Lung (tissue), 12 donors: ENCODE results near the gene CSGALNACT2. TPM values are rescaled to one million over a fixed set of nuclear protein-coding genes. Genes with fewer than 3 reads are reported as not detected.

Experiments
- ATAC-seq: fragments of 200-7000 bp; cut with Tn5 transposase; one replicate; pipeline ENCODE4 v1.9.1; 2020; ENCODE audit warnings: moderate number of reproducible peaks; ENCODE audit not compliant: insufficient read depth, low FRiP score
- DNase-seq, 3 donors: peaks; one replicate each; pipeline ENCODE4 v3.0.0-alpha.2; 2013 to 2017
- H3K27ac ChIP-seq, 2 donors: one replicate each; pipeline ENCODE4 v1.5.1; 2013; ENCODE audit warnings: mild to moderate bottlenecking in 2 of 2, moderate library complexity in 2 of 2, control low read depth in 1 of 2, inconsistent platforms in 1 of 2, low read depth in 1 of 2, low read length in 1 of 2
- H3K27me3 ChIP-seq, 3 donors: one replicate each; pipeline ENCODE4 v1.5.1; 2013; ENCODE audit warnings: low read length in 2 of 3; ENCODE audit not compliant: control insufficient read depth in 3 of 3, insufficient read depth in 3 of 3
- H3K36me3 ChIP-seq, 4 donors: one replicate each; pipeline ENCODE4 v1.5.1; 2013; ENCODE audit warnings: low read length in 4 of 4, mild to moderate bottlenecking in 1 of 4, moderate library complexity in 1 of 4; ENCODE audit not compliant: control insufficient read depth in 4 of 4, insufficient read depth in 4 of 4
- H3K4me1 ChIP-seq, 5 donors: one replicate each; pipeline ENCODE4 v1.5.1; 2013; ENCODE audit warnings: low read length in 5 of 5, mild to moderate bottlenecking in 2 of 5, moderate library complexity in 1 of 5; ENCODE audit not compliant: control insufficient read depth in 5 of 5, insufficient read depth in 5 of 5
- H3K4me3 ChIP-seq: one replicate; pipeline ENCODE4 v1.5.1; 2013; ENCODE audit warnings: mild to moderate bottlenecking, control low read depth, moderate library complexity
- H3K9ac ChIP-seq, 2 donors: one replicate each; pipeline ENCODE4 v1.5.1; 2013; ENCODE audit warnings: low read length in 2 of 2, control low read depth in 1 of 2; ENCODE audit not compliant: insufficient read depth in 1 of 2
- H3K9me3 ChIP-seq, 4 donors: one replicate each; pipeline ENCODE4 v1.5.1; 2013; ENCODE audit warnings: low read length in 3 of 4, mild to moderate bottlenecking in 1 of 4, moderate library complexity in 1 of 4; ENCODE audit not compliant: control insufficient read depth in 4 of 4, insufficient read depth in 3 of 4
- WGBS, 2 donors: extraction: QIAGEN DNeasy Blood & Tissue Kit; methylation state at CpG; one replicate each; pipeline ENCODE4 v1.1.7; 2013; 5-methylcytosine and 5-hydroxymethylcytosine counted together
- polyA plus RNA-seq, 2 donors: library from polyadenylated mRNA; stranded (reverse); fragments of 200-250 nt; gene quantifications; one replicate each; pipeline ENCODE4 v1.2.1, GENCODE V29; 2013
- total RNA-seq, 2 donors: library from RNA; depleted of rRNA in 1 of 2; stranded (reverse); fragments of >200 nt in 1 of 2; gene quantifications; one replicate each; pipeline ENCODE4 v1.2.1, GENCODE V29; 2014 to 2021
- TF ChIP-seq, protein P1 (sequence below): IDR thresholded peaks from 2 replicates; pipeline ENCODE4 v1.5.1; 2012; ENCODE audit warnings: mild to moderate bottlenecking; ENCODE audit errors: control extremely low read depth, extremely low read depth
- donor health status: control.
- donor health status: control.
- donor health status: Bipolar disorder and iron deficiency.
- donor health status: healthy.
- donor health status: DM: yes; HTN: yes; CAD: no.

CSGALNACT2 gene
- total and polyA plus RNA-seq, 4 donors, result 9.8 to 48.4 (median 33.3) TPM

DNA sequence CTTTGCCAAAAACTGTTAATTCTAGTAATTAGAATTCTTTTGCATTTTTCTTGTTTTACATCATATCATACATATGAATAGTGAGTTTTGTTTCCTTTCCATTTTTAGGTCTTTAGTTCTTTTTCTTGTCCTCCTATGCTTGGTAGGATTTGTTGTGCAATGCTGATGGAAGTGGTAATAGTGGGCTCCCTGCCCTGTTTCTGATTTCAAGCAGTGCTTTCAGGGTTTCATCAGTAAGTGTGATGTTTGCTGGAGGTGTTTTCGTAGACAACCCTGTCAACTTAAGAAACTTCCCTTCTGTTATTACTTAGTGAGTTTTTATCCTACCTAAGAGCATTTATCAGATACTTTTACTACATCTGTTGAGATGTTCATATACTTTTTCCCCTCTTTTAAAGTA is 50.5 kb downstream of the CSGALNACT2 start:
- 31 to 55% methylated on average over 1 of the region's 1 CpG for whole genome bisulfite sequencing, 2 donors
- no peak for ATAC-seq

DNA sequence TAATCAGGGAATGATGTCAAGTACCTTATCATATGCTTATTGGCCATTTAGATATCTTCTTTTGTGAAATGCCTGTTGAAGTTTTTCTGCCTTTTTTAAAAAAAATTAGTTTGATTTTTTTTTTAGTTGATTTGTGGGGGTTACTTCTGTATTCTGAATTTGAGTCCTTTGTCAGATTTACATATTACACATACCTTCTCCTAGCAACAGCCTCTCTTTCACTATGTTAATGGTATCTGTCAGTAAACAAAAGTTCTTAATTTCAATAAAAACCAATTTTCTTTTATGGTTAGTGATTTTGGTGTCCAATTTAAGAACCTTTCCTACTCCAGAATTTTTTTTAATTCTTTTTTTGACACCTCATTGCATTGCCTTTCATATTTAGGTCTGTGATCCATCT is 52.0 kb downstream of the CSGALNACT2 start:
- no peaks in the 10 kb centered on the region for H3K27me3 ChIP-seq
- H3K36me3 ChIP-seq, result peaks cover 3 to 18% (median 9%) of the 10 kb centered on the region in 4 donors
- no peak overlapping the region for H3K4me3 ChIP-seq
- H3K9me3 ChIP-seq, result no peaks in the 10 kb centered on the region
- H3K27ac ChIP-seq, result no peak overlapping the region
- TF ChIP-seq, protein P1, sequence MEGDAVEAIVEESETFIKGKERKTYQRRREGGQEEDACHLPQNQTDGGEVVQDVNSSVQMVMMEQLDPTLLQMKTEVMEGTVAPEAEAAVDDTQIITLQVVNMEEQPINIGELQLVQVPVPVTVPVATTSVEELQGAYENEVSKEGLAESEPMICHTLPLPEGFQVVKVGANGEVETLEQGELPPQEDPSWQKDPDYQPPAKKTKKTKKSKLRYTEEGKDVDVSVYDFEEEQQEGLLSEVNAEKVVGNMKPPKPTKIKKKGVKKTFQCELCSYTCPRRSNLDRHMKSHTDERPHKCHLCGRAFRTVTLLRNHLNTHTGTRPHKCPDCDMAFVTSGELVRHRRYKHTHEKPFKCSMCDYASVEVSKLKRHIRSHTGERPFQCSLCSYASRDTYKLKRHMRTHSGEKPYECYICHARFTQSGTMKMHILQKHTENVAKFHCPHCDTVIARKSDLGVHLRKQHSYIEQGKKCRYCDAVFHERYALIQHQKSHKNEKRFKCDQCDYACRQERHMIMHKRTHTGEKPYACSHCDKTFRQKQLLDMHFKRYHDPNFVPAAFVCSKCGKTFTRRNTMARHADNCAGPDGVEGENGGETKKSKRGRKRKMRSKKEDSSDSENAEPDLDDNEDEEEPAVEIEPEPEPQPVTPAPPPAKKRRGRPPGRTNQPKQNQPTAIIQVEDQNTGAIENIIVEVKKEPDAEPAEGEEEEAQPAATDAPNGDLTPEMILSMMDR, result no peak
- DNase-seq (no peak), ATAC-seq (no peak)
- peaks cover 0 to 2% (median 0%) of the 10 kb centered on the region in 5 donors for H3K4me1 ChIP-seq
- H3K9ac ChIP-seq, result no peak overlapping the region

More for the DNA sequence above, 50.5 kb downstream of the CSGALNACT2 start:
- Histone ChIP-seq H3K36me3 (peaks cover 4 to 24% (median 10%) of the 10 kb centered on the region in 4 donors), H3K4me1 (no peaks in the 10 kb centered on the region), H3K9ac (no peak overlapping the region), H3K4me3 (no peak overlapping the region), H3K27ac (no peak overlapping the region), H3K27me3 (no peaks in the 10 kb centered on the region), H3K9me3 (no peaks in the 10 kb centered on the region)
- TF ChIP-seq, protein P1, result no peak
- DNase-seq, result peak in 1 of 3 donors; percentile 39

DNA sequence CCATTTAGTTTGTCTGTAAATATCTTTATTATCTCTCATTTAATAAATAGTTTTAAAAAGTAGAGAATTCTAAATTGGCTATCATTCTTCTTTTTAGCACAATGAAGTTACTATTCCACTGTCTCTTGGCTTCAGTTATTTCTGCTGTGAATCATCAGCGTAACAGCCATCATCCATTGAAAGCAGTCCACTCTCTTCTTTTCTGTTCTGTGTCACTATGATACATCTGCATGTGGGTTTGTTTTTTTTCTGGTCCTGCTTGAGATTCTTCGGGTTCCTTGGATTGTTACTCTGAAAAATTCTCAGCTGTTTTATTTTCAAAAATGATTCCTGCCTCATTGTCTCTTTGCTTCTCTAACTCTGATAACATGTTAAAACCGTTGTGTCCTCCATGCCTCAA is 52.5 kb downstream of the CSGALNACT2 start:
- ATAC-seq, result no peak
- no peak overlapping the region for H3K9ac ChIP-seq
- no peaks in the 10 kb centered on the region for H3K9me3 ChIP-seq
- peaks cover 2 to 17% (median 8%) of the 10 kb centered on the region in 4 donors for H3K36me3 ChIP-seq
- H3K27ac ChIP-seq, result no peak overlapping the region
- 96 to 97% methylated on average over 3 of the region's 3 CpGs for WGBS, 2 donors
- DNase-seq, result no peak
- peaks cover 0 to 2% (median 0%) of the 10 kb centered on the region in 5 donors for H3K4me1 ChIP-seq
- H3K4me3 ChIP-seq, result no peak overlapping the region
- no peaks in the 10 kb centered on the region for H3K27me3 ChIP-seq
- TF ChIP-seq, protein P1, result no peak

DNA sequence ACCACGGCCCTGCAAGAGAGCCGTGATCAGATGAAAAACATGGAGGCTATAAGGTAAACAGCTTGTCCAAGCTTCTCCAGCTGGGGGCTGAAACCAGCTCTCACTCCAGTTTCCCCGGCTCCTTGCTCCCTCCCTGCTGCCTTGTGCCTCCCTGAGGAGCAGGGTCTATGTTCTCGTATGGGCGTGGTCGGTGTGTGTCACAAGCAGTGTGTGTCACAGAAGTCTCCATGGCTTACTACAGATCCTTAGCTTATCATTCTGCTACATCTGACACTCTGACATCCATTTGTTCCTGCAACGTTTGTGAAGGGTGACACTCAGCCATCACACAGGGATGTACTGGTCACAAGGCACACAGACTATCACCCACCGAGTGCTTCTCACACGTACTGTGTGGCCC is 54.6 kb downstream of the CSGALNACT2 start:
- H3K9ac ChIP-seq, result no peak overlapping the region
- peaks cover 0 to 6% (median 3%) of the 10 kb centered on the region in 4 donors for H3K36me3 ChIP-seq
- H3K9me3 ChIP-seq, result no peaks in the 10 kb centered on the region
- H3K27ac ChIP-seq, result no peak overlapping the region
- H3K27me3 ChIP-seq, result no peaks in the 10 kb centered on the region
- no peak overlapping the region for H3K4me3 ChIP-seq
- peaks cover 0 to 2% (median 0%) of the 10 kb centered on the region in 5 donors for H3K4me1 ChIP-seq
- TF ChIP-seq, protein P1, result no peak
- no peak for DNase-seq
- no peak for ATAC-seq
- WGBS, 2 donors, result 81 to 82% methylated on average over 9 of the region's 9 CpGs
